ENCODE data around the gene TMCC1. TPM values are rescaled to one million over a fixed set of nuclear protein-coding genes. Genes with fewer than 3 reads are reported as not detected.

TMCC1 gene
- total RNA-seq, 2 experiments from 2014 or later = 17.6 to 17.8 TPM

DNA sequence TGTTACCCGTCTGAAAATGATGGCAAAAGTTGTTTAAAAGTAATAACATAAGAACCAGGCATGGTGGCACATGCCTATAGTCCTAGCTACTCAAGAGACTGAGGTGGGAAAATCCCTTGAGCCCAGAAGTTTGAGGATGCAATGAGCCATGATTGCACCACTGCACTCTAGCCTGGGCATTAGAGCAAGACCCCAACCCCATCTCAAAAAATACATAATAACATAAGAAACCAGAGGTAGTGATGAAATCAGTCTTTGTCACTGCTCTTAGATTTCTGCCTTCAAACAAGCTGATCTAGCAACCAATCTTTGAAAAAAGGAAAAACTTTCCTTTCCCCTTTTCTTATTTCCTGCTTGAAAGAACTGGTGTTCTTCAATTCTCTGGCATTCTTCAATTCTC lies 71.3 kb downstream of the TMCC1 start:
- CTCF ChIA-PET = interaction anchor here (1.2 kb wide), 1 partner anchor 195 kb away, joined by 3 read pairs; no protein-coding TSS in a partner anchor
- no peak overlapping the region for H3K4me3 Mint-ChIP-seq
- H3K36me3 Mint-ChIP-seq = peaks cover 2% of the 10 kb centered on the region
- no peaks in the 10 kb centered on the region for H3K27me3 Mint-ChIP-seq
- no peak for DNase-seq
- H3K27ac Mint-ChIP-seq = no peak overlapping the region
- no peaks in the 10 kb centered on the region for H3K9me3 Mint-ChIP-seq (ENCODE audit: low read depth)
- H3K4me1 Mint-ChIP-seq = peaks cover 8% of the 10 kb centered on the region
- ATAC-seq = no peak

DNA sequence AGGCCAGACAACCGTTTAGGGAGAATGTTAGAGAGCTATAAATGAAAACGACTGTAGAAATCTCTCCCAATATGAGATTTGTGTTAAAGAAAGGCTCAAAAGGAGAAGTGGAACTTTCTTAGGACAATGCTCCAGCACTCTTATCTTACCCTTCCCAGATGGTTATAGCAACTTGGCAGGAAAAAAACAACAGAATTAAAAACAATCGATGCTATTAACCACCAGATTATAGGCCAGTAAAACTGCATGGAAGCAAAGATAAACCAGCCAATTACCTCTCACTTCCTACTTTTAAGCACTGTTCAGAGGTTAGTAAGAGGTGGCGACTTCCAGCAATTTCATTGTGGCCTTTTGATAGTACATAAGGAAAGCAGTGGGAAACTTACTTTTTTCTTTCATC lies 72.9 kb downstream of the TMCC1 start:
- no peak for ATAC-seq
- CTCF ChIA-PET = no interaction called here
- peaks cover 1% of the 10 kb centered on the region for H3K4me1 Mint-ChIP-seq

DNA sequence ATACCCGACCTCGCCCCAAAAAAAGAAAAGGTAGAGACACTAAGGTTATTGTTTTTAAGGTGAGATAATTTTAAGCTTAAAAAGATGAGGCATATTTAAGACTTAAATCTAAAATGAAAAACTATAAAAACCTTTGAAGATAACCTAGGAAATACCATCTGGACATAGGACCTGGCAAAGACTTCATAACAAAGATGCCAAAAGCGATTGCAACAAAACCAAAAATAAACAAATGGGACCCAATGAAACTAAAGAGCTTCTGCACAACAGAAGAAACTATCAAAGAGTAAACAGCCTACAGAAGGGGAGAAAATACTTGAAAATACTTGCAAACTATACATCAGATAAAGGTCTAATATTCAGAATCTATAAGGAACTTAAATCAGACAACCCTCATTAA lies 80.9 kb downstream of the TMCC1 start:
- no peaks in the 10 kb centered on the region for H3K4me1 Mint-ChIP-seq
- no peak overlapping the region for H3K27ac Mint-ChIP-seq
- H3K27me3 Mint-ChIP-seq = no peaks in the 10 kb centered on the region
- H3K9me3 Mint-ChIP-seq (ENCODE audit: low read depth) = no peaks in the 10 kb centered on the region
- CTCF ChIA-PET = interaction anchor here (0.8 to 1.2 kb wide), 3 partner anchors 11 to 17 kb away, joined by 3 read pairs; no protein-coding TSS in a partner anchor
- ATAC-seq (no peak), DNase-seq (no peak)
- H3K4me3 Mint-ChIP-seq = no peak overlapping the region
- peaks cover 9% of the 10 kb centered on the region for H3K36me3 Mint-ChIP-seq

More for the DNA sequence above, 72.9 kb downstream of the TMCC1 start:
- no peak for DNase-seq
- Mint-ChIP-seq H3K27me3 (no peaks in the 10 kb centered on the region), H3K36me3 (peaks cover 4% of the 10 kb centered on the region), H3K9me3 (ENCODE audit: low read depth) (no peaks in the 10 kb centered on the region), H3K4me3 (no peak overlapping the region), H3K27ac (no peak overlapping the region)

GRCh38 chr3:129809297-129809696 lies 84.2 kb downstream of the TMCC1 start:
- Mint-ChIP-seq H3K36me3 (peaks cover 6% of the 10 kb centered on the region), H3K4me3 (no peak overlapping the region), H3K4me1 (no peaks in the 10 kb centered on the region), H3K27ac (no peak overlapping the region), H3K27me3 (no peaks in the 10 kb centered on the region), H3K9me3 (ENCODE audit: low read depth) (no peaks in the 10 kb centered on the region)
- CTCF ChIA-PET = interaction anchor here (1.6 kb wide), 1 partner anchor 14 kb away, joined by 4 read pairs; no protein-coding TSS in a partner anchor
- DNase-seq (no peak), ATAC-seq (no peak)

DNA sequence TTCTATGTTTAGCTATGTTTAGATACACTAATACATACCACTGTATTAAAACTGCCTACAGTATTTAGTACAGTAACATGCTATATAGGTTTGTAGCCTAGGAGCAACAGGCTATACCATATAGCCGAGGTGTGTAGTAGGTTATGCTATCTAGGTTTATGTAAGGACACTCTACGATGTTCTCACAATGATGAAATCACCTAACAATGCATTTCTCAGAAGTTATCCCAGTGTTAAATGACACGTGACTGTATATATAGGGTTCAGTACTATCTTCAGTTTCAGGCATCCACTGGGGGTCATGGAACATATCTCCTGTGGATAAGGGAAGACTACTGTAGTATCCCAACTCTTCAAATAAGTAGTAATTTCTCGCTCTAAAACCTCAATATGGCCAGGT lies 97.4 kb downstream of the TMCC1 start:
- Mint-ChIP-seq H3K4me1 (peaks cover 15% of the 10 kb centered on the region), H3K36me3 (no peaks in the 10 kb centered on the region), H3K4me3 (no peak overlapping the region), H3K9me3 (ENCODE audit: low read depth) (no peaks in the 10 kb centered on the region), H3K27ac (no peak overlapping the region), H3K27me3 (no peaks in the 10 kb centered on the region)
- DNase-seq = no peak
- CTCF ChIA-PET = no interaction called here
- no peak for ATAC-seq

DNA sequence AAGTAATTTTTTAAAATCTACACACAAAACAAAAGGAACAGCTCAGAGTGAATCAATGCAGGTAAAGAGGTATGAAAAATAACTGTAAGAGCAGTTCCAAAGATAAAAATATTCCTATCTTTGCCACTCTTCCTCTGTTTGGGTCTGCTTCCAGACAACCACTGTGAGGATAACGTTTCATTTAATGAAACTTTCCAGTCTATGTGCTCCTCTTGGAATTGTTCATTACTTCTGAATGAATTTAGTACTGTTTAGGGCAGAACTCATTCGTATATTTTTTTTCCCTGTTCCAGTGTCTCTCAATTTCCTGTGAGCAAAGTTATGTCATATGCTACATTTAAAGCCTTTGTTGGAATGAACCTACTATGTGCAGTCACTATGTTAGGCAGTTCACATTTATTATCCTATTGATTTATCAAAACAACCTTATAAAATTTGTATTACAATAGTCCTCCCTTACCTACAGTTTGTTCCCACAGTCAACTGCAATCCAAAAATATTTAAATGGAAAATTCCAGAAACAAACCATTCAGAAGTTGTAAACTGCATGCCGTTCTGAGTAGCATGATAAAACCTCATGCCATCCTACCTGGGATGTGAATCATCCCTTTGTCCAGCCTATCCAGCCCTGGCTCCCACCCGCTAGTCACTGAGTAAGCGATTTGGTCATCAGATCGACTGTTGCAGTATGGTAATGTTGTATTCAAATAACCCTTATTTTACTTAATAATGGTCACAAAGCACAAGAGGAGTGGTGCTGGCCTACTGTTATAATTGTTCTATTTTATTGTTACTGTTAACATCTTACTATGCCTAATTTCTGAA lies 98.1 kb downstream of the TMCC1 start:
- H3K4me3 Mint-ChIP-seq = no peak overlapping the region
- no peaks in the 10 kb centered on the region for H3K27me3 Mint-ChIP-seq
- ATAC-seq (no peak), DNase-seq (no peak)
- CTCF ChIA-PET = no interaction called here
- peaks cover 15% of the 10 kb centered on the region for H3K4me1 Mint-ChIP-seq
- H3K9me3 Mint-ChIP-seq (ENCODE audit: low read depth) = no peaks in the 10 kb centered on the region
- H3K27ac Mint-ChIP-seq = no peak overlapping the region
- H3K36me3 Mint-ChIP-seq = no peaks in the 10 kb centered on the region

DNA sequence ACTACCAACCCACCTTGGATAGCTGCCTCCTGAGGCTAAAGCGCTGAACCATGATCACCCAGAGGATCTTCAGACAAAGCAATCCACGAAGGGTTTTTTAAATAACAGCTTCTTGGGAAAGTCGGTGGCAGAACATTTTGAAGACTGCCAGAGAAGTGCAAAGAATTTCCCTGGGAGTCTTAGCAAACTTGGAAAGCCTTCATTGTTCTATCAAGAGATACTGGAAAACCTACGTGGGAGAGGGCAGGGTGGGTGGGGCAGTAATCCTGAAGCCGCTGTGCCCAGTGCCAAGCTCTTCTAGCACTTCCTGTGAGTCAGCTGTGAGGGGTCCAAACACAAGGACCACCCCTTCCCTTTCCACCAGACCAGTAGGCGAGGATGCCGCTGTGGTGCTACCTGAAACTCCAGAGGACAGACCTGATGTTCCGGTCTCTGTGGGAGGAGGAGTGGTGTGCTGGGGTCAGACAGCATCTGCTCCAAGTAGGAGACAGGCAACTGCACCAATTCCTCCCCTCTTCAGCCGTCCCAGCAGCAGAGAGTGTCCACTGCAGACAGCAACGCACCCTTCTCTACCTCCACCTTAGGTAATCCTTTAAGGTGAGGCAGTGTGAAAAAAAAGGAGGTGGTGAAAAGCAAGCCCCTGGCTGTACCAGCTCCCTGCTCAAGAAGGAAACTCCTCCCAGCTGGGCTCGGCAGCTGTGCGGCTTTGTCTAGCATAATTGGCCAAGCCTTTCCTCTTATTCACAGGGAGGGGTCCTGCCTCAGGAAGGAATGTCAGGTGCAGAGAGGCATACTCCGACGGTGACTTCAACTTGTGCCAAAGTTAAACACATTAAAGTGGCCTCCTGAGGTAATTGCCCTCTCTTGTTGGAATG lies 99.0 kb downstream of the TMCC1 start:
- CTCF ChIA-PET = no interaction called here
- Mint-ChIP-seq H3K4me3 (no peak overlapping the region), H3K9me3 (ENCODE audit: low read depth) (no peaks in the 10 kb centered on the region), H3K27ac (no peak overlapping the region), H3K4me1 (peaks cover 15% of the 10 kb centered on the region), H3K36me3 (no peaks in the 10 kb centered on the region), H3K27me3 (no peaks in the 10 kb centered on the region)
- ATAC-seq (no peak), DNase-seq (no peak)

DNA sequence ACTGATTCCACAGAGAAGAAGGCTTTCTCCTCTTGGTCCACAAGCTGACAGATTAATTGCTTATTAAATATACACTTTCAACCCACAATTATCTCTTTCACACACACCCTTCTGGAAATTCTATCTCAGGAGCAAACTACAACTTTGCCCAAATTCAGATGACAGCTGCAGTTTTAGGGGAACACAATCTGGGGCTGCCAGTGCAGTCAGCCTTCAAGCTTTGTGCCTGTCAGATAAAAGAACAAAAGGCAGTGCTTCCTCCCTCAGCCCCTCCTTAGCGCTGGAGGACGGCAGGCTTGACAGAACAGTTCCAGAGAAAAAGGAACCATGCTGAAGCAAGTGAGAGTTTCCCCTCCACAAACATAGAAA lies 99.6 kb downstream of the TMCC1 start:
- Mint-ChIP-seq H3K4me3 (no peak overlapping the region), H3K27ac (no peak overlapping the region), H3K36me3 (no peaks in the 10 kb centered on the region), H3K4me1 (peaks cover 15% of the 10 kb centered on the region), H3K27me3 (no peaks in the 10 kb centered on the region), H3K9me3 (ENCODE audit: low read depth) (no peaks in the 10 kb centered on the region)
- CTCF ChIA-PET = no interaction called here
- DNase-seq (no peak), ATAC-seq (no peak)

- H3K27me3 Mint-ChIP-seq = no peaks in the 10 kb centered on the region
- no peaks in the 10 kb centered on the region for H3K36me3 Mint-ChIP-seq
- H3K27ac Mint-ChIP-seq = no peak overlapping the region
- peaks cover 15% of the 10 kb centered on the region for H3K4me1 Mint-ChIP-seq
- DNase-seq = no peak
- CTCF ChIA-PET = no interaction called here
- H3K9me3 Mint-ChIP-seq (ENCODE audit: low read depth) = no peaks in the 10 kb centered on the region
- H3K4me3 Mint-ChIP-seq = no peak overlapping the region
- ATAC-seq = no peak
Measured at GRCh38 chr3:129793319-129793718, 100.2 kb downstream of the TMCC1 start.

DNA sequence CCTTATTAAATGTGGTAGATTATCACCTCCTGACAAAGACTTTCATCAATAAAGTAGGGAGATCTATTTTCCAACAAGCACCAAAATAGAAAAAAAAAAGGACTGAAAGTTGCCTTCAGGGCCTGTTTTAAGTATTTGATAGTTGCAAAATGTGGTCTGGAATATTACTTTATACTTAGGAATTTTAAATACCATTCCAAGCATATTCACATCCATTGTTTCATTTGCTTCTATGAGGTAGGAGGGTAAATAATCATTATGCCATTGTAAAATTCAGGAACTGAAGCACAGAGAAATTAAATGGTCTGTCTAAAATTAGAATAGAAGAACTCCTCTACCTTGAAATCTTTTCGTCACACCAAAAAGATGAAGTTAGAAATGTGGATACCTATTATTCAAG lies 110.0 kb downstream of the TMCC1 start:
- DNase-seq (no peak), ATAC-seq (no peak)
- CTCF ChIA-PET = no interaction called here
- Mint-ChIP-seq H3K36me3 (peaks cover 3% of the 10 kb centered on the region), H3K4me3 (no peak overlapping the region), H3K9me3 (ENCODE audit: low read depth) (peaks cover 3% of the 10 kb centered on the region), H3K27me3 (no peaks in the 10 kb centered on the region), H3K4me1 (no peaks in the 10 kb centered on the region), H3K27ac (no peak overlapping the region)

DNA sequence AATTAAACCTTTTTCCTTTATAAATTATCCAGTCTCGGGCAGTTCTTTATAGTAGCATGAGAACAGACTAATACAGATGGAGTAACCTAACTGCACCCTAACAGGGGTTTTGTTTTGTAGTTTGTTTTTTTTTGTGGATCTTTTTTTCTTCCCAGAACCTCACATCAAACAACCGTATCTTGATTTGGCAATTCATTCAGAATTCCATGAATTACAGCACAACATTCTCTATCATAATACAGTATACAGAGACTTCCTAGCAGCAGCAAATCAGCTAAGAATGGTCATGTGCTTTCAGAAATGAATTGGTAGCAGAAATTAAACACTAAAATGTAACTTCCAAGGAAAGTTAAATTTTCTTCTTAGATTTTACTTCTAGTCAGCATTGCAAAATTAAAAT lies 114.6 kb downstream of the TMCC1 start:
- no peak overlapping the region for H3K27ac Mint-ChIP-seq
- ATAC-seq = no peak
- H3K4me1 Mint-ChIP-seq = no peaks in the 10 kb centered on the region
- H3K36me3 Mint-ChIP-seq = peaks cover 9% of the 10 kb centered on the region
- H3K4me3 Mint-ChIP-seq = no peak overlapping the region
- DNase-seq = no peak
- H3K9me3 Mint-ChIP-seq (ENCODE audit: low read depth) = peaks cover 3% of the 10 kb centered on the region
- no peaks in the 10 kb centered on the region for H3K27me3 Mint-ChIP-seq
- CTCF ChIA-PET = no interaction called here

GRCh38 chr3:129777806-129778205 lies 115.7 kb downstream of the TMCC1 start:
- Mint-ChIP-seq H3K4me3 (no peak overlapping the region), H3K27me3 (no peaks in the 10 kb centered on the region), H3K36me3 (peaks cover 9% of the 10 kb centered on the region), H3K9me3 (ENCODE audit: low read depth) (peaks cover 3% of the 10 kb centered on the region), H3K27ac (no peak overlapping the region), H3K4me1 (no peaks in the 10 kb centered on the region)
- ATAC-seq (no peak), DNase-seq (no peak)
- CTCF ChIA-PET = no interaction called here

- Mint-ChIP-seq H3K4me3 (no peak overlapping the region), H3K36me3 (peaks cover 9% of the 10 kb centered on the region), H3K9me3 (ENCODE audit: low read depth) (peaks cover 3% of the 10 kb centered on the region), H3K4me1 (no peaks in the 10 kb centered on the region), H3K27me3 (no peaks in the 10 kb centered on the region), H3K27ac (no peak overlapping the region)
- CTCF ChIA-PET = interaction anchor here (0.9 kb wide), 1 partner anchor 286 kb away, joined by 3 read pairs; no protein-coding TSS in a partner anchor
- ATAC-seq = no peak
- no peak for DNase-seq
Measured at GRCh38 chr3:129775870-129776269, 117.6 kb downstream of the TMCC1 start.

Data from activated CD8-positive, alpha-beta memory T cell treated with anti-CD3 and anti-CD28 coated beads, Interleukin-2, amount 10 ng/mL, durations not matched to agents 7 days and 5 days (primary cell).